Endothelial cell of umbilical vein (primary cell): Measurements from ENCODE around the gene ENAH. TPM values are rescaled to one million over a fixed set of nuclear protein-coding genes. Genes with fewer than 3 reads are reported as not detected.

Experiments used
- BruUV-seq: library from RNA; stranded (reverse); fragments of 400-500 nt; replicated peaks from 2 replicates; lab custom pipeline; 2021; lab: Mats Ljungman, UMichigan
- CTCF ChIA-PET: fragments of 300-600, 350-600 bp; sonication (Branson Sonifier 250); formaldehyde crosslinking; loops from one replicate; lab custom pipeline; 2021; ENCODE audit warnings: antibody characterized with exemption, inconsistent platforms; lab: Charles Lee
- POLR2A ChIA-PET: fragments of 300-600, 350-600 bp; sonication (Branson Sonifier 250); formaldehyde crosslinking; loops from one replicate; lab custom pipeline; 2021; ENCODE audit warnings: antibody characterized with exemption, inconsistent platforms; lab: Charles Lee
- DNase-seq: peaks from one replicate; pipeline ENCODE4 v3.0.0-alpha.2; 2011; ENCODE audit warnings: low read depth, low spot score
- FAIRE-seq: peaks from 2 replicates; lab custom pipeline; 2011; peaks lifted over from hg19 to GRCh38; lab: Jason Lieb, UNC
- H2AFZ ChIP-seq: 2 replicates; pipeline ENCODE4 v1.6.0; 2012; ENCODE audit warnings: low read depth, low read length, control low read depth, inconsistent platforms
- H3K27ac ChIP-seq: 2 replicates; pipeline ENCODE4 v1.5.1; 2011; ENCODE audit warnings: low read depth, mild to moderate bottlenecking, control low read depth, low read length, moderate library complexity; ENCODE audit not compliant: insufficient read depth
- H3K27me3 ChIP-seq, 2 experiments: 2 replicates each; pipeline versions ENCODE4 v1.6.0 to v1.6.1; 2011; ENCODE audit warnings: low read length in 2 of 2, mixed read lengths in 1 of 2; ENCODE audit not compliant: control insufficient read depth in 2 of 2, insufficient read depth in 2 of 2
- H3K36me3 ChIP-seq, 2 experiments: 2 replicates in 1 of 2; 3 replicates in 1 of 2; pipeline ENCODE4 v1.5.1; 2011; ENCODE audit warnings: low read length in 2 of 2, mild to moderate bottlenecking in 1 of 2, moderate library complexity in 1 of 2; ENCODE audit not compliant: control insufficient read depth in 2 of 2, insufficient read depth in 2 of 2; ENCODE audit errors: extremely low read depth in 1 of 2
- H3K4me1 ChIP-seq: 3 replicates; pipeline ENCODE4 v1.5.1; 2011; ENCODE audit warnings: mild to moderate bottlenecking, low read length; ENCODE audit not compliant: control insufficient read depth, insufficient read depth; ENCODE audit errors: extremely low read depth
- H3K4me2 ChIP-seq: 2 replicates; pipeline ENCODE4 v1.6.1; 2011; ENCODE audit warnings: low read length, control low read depth, mixed read lengths; ENCODE audit not compliant: insufficient read depth
- H3K4me3 ChIP-seq, 3 experiments: fragments of 200-600 bp in 1 of 3; sonication (generic), shearing (Covaris generic) in 1 of 3; replicated peaks in 1 of 3; 2 replicates each; pipeline ENCODE4 v1.5.1; 2011 to 2016; ENCODE audit warnings: control low read depth in 3 of 3, low read length in 3 of 3, mild to moderate bottlenecking in 2 of 3, inconsistent platforms in 1 of 3, low read depth in 1 of 3, moderate library complexity in 1 of 3; ENCODE audit not compliant: insufficient read depth in 1 of 3
- H3K79me2 ChIP-seq: 2 replicates; pipeline ENCODE4 v1.6.0; 2012; ENCODE audit warnings: low read length, inconsistent platforms; ENCODE audit not compliant: control insufficient read depth, insufficient read depth
- H3K9ac ChIP-seq: replicated peaks from 2 replicates; pipeline ENCODE3; 2011; ENCODE audit warnings: low read length, control low read depth; ENCODE audit not compliant: insufficient read depth; ENCODE audit errors: extremely low read depth
- H3K9me1 ChIP-seq: replicated peaks from 3 replicates; pipeline ENCODE4 v1.6.0; 2011; ENCODE audit warnings: mild to moderate bottlenecking, low read length; ENCODE audit not compliant: control insufficient read depth, insufficient read depth; ENCODE audit errors: extremely low read depth
- H3K9me3 ChIP-seq: replicated peaks from 2 replicates; pipeline ENCODE4 v1.5.1; 2012; ENCODE audit warnings: low read length, inconsistent platforms; ENCODE audit not compliant: control insufficient read depth, insufficient read depth
- H4K20me1 ChIP-seq: replicated peaks from 2 replicates; pipeline ENCODE3; 2011; ENCODE audit warnings: mild to moderate bottlenecking, low read length; ENCODE audit not compliant: control insufficient read depth, insufficient read depth; ENCODE audit errors: extremely low read depth
- EZH2 ChIP-seq: IDR thresholded peaks from 2 replicates; pipeline ENCODE4 v1.6.1; 2012; ENCODE audit warnings: borderline replicate concordance, low read depth, mild to moderate bottlenecking, moderate library complexity, low read length, inconsistent platforms; ENCODE audit not compliant: severe bottlenecking
- FOS ChIP-seq: IDR thresholded peaks from 2 replicates; pipeline ENCODE4 v1.6.1; 2011; ENCODE audit warnings: mild to moderate bottlenecking, low read length, moderate library complexity, borderline replicate concordance; ENCODE audit not compliant: insufficient read depth
- GATA2 ChIP-seq: IDR thresholded peaks from 2 replicates; pipeline ENCODE4 v1.7.0; 2011; ENCODE audit warnings: low read depth, mild to moderate bottlenecking, moderate library complexity, mixed read lengths, low read length; ENCODE audit not compliant: insufficient read length, insufficient read depth
- JUN ChIP-seq: IDR thresholded peaks from 2 replicates; pipeline ENCODE4 v1.6.1; 2011; ENCODE audit warnings: borderline replicate concordance, low read depth; ENCODE audit not compliant: insufficient read length, insufficient read depth
- MYC ChIP-seq: IDR thresholded peaks from one replicate; pipeline ENCODE4 v1.6.1; 2011; ENCODE audit warnings: mild to moderate bottlenecking, low read depth, low read length
- POLR2A ChIP-seq: IDR thresholded peaks from 2 replicates; pipeline ENCODE4 v1.6.1; 2012; ENCODE audit warnings: low read depth, mild to moderate bottlenecking, control low read depth, low read length
- POLR2AphosphoS5 ChIP-seq: IDR thresholded peaks from 2 replicates; pipeline ENCODE4 v1.6.1; 2012; ENCODE audit warnings: low read depth, mild to moderate bottlenecking, control low read depth, low read length, moderate library complexity; ENCODE audit not compliant: insufficient read depth
- dilution Hi-C: fragments of 300-500 bp; cut with MboI; formaldehyde crosslinking; loops from one replicate; pipeline ENCODE4 v1.15.0; 2019; ENCODE audit warnings: low sequenced_read_pairs; ENCODE audit not compliant: extremely low pct_ligation_motif_present
- intact Hi-C: fragments of 100-400 bp; cut with micrococcal nuclease; formaldehyde crosslinking; loops from one replicate; pipeline ENCODE4 v1.10.0; 2022
- polyA plus RNA-seq, 4 experiments: library from polyadenylated mRNA; depleted of rRNA in 3 of 4; stranded (reverse) in 3 of 4; unstranded in 1 of 4; fragments of >200 nt; gene quantifications; 2 replicates each; pipeline versions ENCODE4 v1.2.1 to v1.2.3, GENCODE V29; 2011 to 2012; ENCODE audit warnings: missing spikeins in 1 of 4
- total RNA-seq: library from RNA; stranded (reverse); gene quantifications from 2 replicates; pipeline ENCODE4 v1.2.3, GENCODE V29; 2021
- TF ChIP-seq, protein P1 (sequence below): IDR thresholded peaks from 2 replicates; pipeline ENCODE4 v1.6.1; 2011; ENCODE audit not compliant: insufficient read depth, insufficient read length
- TF ChIP-seq, protein P2 (sequence below), 2 donors: IDR thresholded peaks; 1 replicate in 1 of 2; 2 replicates in 1 of 2; pipeline ENCODE4 v1.5.1; 2011; ENCODE audit warnings: low read length in 2 of 2, mild to moderate bottlenecking in 2 of 2, moderate library complexity in 2 of 2, control low read depth in 1 of 2, inconsistent platforms in 1 of 2, low read depth in 1 of 2; ENCODE audit not compliant: insufficient read depth in 1 of 2; ENCODE audit errors: extremely low read depth in 1 of 2

The ENAH gene
- total and polyA plus RNA-seq, 2 donors (not counting 3 experiments of a cell fraction or from before 2014, with no cell fraction given) = 19.9 to 95.6 TPM

DNA sequence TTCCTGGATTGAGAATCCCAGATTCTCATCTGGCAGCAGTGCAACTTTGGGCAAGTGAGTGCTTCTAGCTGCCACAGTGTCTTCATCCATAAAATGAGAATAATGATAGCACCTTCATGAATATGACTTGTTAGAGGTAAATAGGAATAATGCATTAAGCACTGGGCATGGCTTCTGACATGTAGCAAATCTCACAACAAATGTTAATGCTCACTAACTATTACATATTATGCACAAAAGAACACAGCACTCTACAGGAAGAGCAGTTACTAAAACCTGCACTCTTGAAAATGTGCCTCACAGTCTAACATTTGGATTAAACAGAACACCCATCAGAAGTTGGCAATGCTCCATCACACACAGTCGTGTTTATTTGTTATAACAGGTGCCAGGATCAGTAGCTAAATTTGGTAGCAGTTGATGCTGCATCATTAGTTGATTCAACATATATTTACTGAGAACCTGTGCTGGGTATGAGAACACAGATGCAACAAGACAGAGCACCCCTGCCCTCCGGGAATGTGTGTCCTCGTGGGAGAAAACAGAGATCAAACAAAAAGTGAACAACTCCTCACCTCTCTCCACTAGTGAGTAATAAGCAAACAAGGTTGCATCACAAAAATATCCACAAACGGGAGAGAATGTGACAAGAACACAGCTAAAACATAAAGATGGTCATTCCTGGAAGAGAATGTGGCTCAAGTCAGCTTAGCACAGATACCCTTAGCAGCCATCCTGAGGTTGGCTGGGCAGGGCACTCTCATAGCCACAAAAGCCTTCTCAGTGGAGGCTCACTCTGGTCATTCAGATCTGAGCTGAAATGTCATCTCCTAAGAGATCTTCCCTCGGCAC, 198.9 kb downstream of the ENAH start:
- Histone ChIP-seq H4K20me1 (no peaks in the 10 kb centered on the region), H2AFZ (no peak overlapping the region), H3K27ac (no peak overlapping the region), H3K36me3 (no peaks in the 10 kb centered on the region), H3K27me3 (no peaks in the 10 kb centered on the region), H3K4me1 (peaks cover 10% of the 10 kb centered on the region), H3K9me3 (no peaks in the 10 kb centered on the region), H3K4me3 (no peak overlapping the region), H3K9me1 (no peaks in the 10 kb centered on the region), H3K9ac (no peak overlapping the region), H3K4me2 (no peak overlapping the region), H3K79me2 (no peaks in the 10 kb centered on the region)
- intact Hi-C loops (no loop called here), dilution Hi-C loops (no loop called here)
- no peak for FAIRE-seq
- ChIA-PET CTCF (interaction anchor here (1.2 kb wide), 1 partner anchor 14 kb away, joined by 3 read pairs; no protein-coding TSS in a partner anchor), POLR2A (no interaction called here)
- BruUV-seq = no TSS peak
- TF ChIP-seq GATA2 = no peak
- no peak for TF ChIP-seq POLR2AphosphoS5
- no peak for TF ChIP-seq FOS
- TF ChIP-seq, protein P1, sequence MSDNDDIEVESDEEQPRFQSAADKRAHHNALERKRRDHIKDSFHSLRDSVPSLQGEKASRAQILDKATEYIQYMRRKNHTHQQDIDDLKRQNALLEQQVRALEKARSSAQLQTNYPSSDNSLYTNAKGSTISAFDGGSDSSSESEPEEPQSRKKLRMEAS = no peak
- TF ChIP-seq, protein P2, sequence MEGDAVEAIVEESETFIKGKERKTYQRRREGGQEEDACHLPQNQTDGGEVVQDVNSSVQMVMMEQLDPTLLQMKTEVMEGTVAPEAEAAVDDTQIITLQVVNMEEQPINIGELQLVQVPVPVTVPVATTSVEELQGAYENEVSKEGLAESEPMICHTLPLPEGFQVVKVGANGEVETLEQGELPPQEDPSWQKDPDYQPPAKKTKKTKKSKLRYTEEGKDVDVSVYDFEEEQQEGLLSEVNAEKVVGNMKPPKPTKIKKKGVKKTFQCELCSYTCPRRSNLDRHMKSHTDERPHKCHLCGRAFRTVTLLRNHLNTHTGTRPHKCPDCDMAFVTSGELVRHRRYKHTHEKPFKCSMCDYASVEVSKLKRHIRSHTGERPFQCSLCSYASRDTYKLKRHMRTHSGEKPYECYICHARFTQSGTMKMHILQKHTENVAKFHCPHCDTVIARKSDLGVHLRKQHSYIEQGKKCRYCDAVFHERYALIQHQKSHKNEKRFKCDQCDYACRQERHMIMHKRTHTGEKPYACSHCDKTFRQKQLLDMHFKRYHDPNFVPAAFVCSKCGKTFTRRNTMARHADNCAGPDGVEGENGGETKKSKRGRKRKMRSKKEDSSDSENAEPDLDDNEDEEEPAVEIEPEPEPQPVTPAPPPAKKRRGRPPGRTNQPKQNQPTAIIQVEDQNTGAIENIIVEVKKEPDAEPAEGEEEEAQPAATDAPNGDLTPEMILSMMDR (IDR thresholded peaks at IDR 0.05; ENCODE audit: extremely low read depth in 1 of 2, insufficient read depth in 1 of 2, low read depth in 1 of 2, low read length in 2 of 2) = no peak
- TF ChIP-seq POLR2A = no peak
- no peak for TF ChIP-seq EZH2
- TF ChIP-seq JUN = no peak
- no peak for TF ChIP-seq MYC
- DNase-seq = peak; percentile 43
